ENCODE measurements around the gene FAM20C. TPM values are rescaled to one million over a fixed set of nuclear protein-coding genes. Genes with fewer than 3 reads are reported as not detected.

Gene FAM20C
- total RNA-seq, 1 donor from 2014 or later, result 42.9 TPM

DNA sequence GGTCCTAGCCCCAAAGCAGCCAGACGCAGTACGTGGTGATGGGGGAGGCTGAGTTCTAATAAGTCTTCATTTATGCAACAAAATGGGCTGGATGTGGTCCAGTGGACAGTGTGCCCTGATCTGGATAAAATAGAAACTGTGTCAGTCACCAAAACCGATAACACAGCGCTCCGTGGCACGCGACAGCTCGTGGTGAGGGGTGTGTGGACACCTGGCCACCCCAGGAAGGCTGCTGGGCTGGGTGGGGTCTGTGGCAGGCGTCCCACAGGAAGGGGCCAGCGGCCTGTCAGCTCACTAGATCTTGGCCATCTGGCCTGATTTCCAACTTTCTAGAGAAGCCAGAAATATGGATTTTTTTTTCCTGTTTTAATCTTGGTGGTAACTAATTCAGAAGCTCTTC, 17.0 kb downstream of the FAM20C start:
- ATAC-seq (no peak), DNase-seq (no peak)
- Histone ChIP-seq H3K9me3 (no peaks in the 10 kb centered on the region), H3K4me3 (no peak overlapping the region), H3K36me3 (peaks cover 41% of the 10 kb centered on the region), H3K27me3 (ENCODE audit: low read depth) (no peaks in the 10 kb centered on the region), H3K4me1 (peaks cover 2% of the 10 kb centered on the region), H3K27ac (no peak overlapping the region)
- intact Hi-C loops (cut with DNase I), result no loop called here
- TF ChIP-seq, protein P1, sequence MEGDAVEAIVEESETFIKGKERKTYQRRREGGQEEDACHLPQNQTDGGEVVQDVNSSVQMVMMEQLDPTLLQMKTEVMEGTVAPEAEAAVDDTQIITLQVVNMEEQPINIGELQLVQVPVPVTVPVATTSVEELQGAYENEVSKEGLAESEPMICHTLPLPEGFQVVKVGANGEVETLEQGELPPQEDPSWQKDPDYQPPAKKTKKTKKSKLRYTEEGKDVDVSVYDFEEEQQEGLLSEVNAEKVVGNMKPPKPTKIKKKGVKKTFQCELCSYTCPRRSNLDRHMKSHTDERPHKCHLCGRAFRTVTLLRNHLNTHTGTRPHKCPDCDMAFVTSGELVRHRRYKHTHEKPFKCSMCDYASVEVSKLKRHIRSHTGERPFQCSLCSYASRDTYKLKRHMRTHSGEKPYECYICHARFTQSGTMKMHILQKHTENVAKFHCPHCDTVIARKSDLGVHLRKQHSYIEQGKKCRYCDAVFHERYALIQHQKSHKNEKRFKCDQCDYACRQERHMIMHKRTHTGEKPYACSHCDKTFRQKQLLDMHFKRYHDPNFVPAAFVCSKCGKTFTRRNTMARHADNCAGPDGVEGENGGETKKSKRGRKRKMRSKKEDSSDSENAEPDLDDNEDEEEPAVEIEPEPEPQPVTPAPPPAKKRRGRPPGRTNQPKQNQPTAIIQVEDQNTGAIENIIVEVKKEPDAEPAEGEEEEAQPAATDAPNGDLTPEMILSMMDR (IDR thresholded peaks at IDR 0.05), result no peak

DNA sequence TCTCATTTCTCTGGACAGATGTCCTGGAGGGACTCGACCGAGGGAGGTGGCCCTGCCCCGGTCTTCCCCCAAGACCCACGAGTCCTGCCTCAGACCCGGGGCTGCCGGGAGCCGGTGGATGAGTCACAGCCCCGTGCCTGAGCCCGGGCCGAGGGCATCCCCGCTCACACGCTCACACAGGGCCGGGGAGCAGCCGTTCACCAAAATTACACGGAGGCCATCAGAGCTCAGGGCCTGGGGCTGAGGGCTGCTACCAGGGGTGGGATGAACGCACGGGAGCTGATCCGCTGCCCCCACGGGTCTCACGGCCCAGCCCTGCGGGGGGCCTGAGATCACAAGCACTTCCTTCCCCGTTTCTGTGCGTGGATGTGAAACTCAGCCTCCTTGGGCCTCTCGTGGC, 17.5 kb downstream of the FAM20C start:
- Histone ChIP-seq H3K4me3 (no peak overlapping the region), H3K27ac (no peak overlapping the region), H3K27me3 (ENCODE audit: low read depth) (no peaks in the 10 kb centered on the region), H3K9me3 (no peaks in the 10 kb centered on the region), H3K36me3 (peaks cover 43% of the 10 kb centered on the region), H3K4me1 (peaks cover 7% of the 10 kb centered on the region)
- intact Hi-C loops (cut with DNase I), result no loop called here
- DNase-seq (no peak), ATAC-seq (peak; percentile 35 to 49)
- TF ChIP-seq, protein P1 (IDR thresholded peaks at IDR 0.05), result no peak

- no peak for ATAC-seq
- H3K27ac ChIP-seq, result no peak overlapping the region
- H3K4me3 ChIP-seq, result no peak overlapping the region
- TF ChIP-seq, protein P1 (IDR thresholded peaks at IDR 0.05), result no peak
- H3K27me3 ChIP-seq (ENCODE audit: low read depth), result no peaks in the 10 kb centered on the region
- H3K9me3 ChIP-seq, result no peaks in the 10 kb centered on the region
- intact Hi-C loops (cut with DNase I), result no loop called here
- no peak for DNase-seq
- H3K4me1 ChIP-seq, result peaks cover 7% of the 10 kb centered on the region
- H3K36me3 ChIP-seq, result peaks cover 37% of the 10 kb centered on the region
Measured at GRCh38 chr7:210401-210925, 18.1 kb downstream of the FAM20C start.

DNA sequence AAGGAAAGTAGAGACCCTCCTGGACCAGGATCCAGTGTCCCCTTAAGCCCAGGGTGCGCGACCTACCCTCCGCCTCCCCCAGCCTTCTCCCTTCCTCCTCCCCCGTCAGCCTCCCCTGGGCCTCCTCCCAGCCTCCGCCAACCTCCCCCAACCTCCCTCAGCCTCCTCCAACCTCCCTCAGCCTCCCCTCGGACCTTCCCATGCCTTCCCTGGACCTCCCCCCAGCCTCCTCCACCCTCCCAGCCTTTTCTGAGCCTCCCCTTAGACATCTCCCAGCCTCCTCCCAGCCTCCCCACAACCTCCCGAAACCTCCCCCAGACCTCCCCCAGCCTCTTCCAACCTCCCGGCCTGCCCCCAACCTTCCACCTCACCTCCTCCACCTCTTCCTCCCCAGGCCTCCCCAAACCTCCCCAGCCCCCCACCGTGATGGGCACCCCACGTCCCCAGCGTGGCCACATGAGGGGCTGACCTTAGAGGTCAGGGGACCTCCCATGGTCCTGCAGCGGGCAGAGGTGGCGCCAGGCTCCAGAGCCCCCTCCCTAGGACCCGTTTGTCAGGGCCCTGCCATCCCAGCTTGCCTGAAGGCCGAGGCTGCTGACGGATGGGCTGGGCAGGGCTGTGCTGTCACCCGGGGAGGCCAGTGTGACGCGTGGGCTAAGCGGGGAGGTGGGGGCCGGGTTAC, 18.8 kb downstream of the FAM20C start:
- ATAC-seq (no peak), DNase-seq (no peak)
- H3K27ac ChIP-seq, result no peak overlapping the region
- intact Hi-C loops (cut with DNase I), result no loop called here
- peaks cover 7% of the 10 kb centered on the region for H3K4me1 ChIP-seq
- peaks cover 37% of the 10 kb centered on the region for H3K36me3 ChIP-seq
- H3K27me3 ChIP-seq (ENCODE audit: low read depth), result no peaks in the 10 kb centered on the region
- TF ChIP-seq, protein P1 (IDR thresholded peaks at IDR 0.05), result no peak
- H3K9me3 ChIP-seq, result no peaks in the 10 kb centered on the region
- no peak overlapping the region for H3K4me3 ChIP-seq

- Histone ChIP-seq H3K27ac (no peak overlapping the region), H3K27me3 (ENCODE audit: low read depth) (no peaks in the 10 kb centered on the region), H3K4me3 (no peak overlapping the region), H3K9me3 (no peaks in the 10 kb centered on the region), H3K4me1 (peaks cover 7% of the 10 kb centered on the region), H3K36me3 (peaks cover 37% of the 10 kb centered on the region)
- no peak for DNase-seq
- ATAC-seq, result no peak
- TF ChIP-seq, protein P1 (IDR thresholded peaks at IDR 0.05), result no peak
- intact Hi-C loops (cut with DNase I), result no loop called here
Measured at GRCh38 chr7:211715-212058, 19.3 kb downstream of the FAM20C start.

All from lower lobe of right lung (tissue), 2 donors.